Endothelial cell of coronary artery (primary cell): ENCODE data around the gene ABI3. TPM values are rescaled to one million over a fixed set of nuclear protein-coding genes. Genes with fewer than 3 reads are reported as not detected.

Experiments used
- total RNA-seq: library from RNA; depleted of rRNA; stranded (reverse); fragments of >200 nt; gene quantifications from 2 replicates; pipeline ENCODE4 v1.2.3, GENCODE V29; 2014

Gene ABI3, protein sequence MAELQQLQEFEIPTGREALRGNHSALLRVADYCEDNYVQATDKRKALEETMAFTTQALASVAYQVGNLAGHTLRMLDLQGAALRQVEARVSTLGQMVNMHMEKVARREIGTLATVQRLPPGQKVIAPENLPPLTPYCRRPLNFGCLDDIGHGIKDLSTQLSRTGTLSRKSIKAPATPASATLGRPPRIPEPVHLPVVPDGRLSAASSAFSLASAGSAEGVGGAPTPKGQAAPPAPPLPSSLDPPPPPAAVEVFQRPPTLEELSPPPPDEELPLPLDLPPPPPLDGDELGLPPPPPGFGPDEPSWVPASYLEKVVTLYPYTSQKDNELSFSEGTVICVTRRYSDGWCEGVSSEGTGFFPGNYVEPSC
- total RNA-seq: 14.3 and 23.2 TPM in 2 replicates

DNA sequence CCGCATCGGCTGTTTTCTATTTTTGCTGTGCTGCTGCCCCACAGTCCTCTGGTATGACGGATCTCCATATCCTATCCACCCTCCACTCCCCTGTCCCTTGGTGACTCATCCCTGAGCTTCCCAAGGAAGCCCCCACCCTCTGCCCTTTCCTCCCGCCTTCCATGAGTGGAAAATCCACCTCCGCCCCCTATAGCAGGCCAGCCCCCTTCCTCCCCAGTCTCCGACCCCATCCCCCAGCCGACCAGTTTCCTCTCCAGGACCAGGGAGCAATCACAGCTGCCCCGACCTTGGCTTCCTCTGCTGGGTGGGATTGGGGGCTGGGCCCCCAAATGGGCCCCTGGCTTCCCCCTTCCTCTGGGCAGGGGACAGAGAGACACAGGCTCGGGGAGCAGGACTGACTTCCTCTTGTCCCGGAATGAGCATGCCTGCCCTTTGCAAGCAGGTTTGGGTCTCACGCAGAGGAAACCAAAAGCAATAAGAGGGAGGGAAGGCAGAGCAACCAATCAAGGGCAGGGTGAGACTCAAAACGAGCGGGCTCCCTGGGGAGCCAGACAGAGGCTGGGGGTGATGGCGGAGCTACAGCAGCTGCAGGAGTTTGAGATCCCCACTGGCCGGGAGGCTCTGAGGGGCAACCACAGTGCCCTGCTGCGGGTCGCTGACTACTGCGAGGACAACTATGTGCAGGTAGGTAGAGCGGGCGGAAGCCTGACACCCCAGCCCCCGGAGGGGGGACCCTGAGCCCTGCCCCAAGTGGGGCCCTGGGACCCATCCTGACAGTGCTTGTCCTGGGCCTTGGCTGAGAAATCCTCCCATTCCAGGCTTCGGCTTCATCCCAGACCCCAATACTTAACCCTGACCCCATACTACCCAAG lies at the start of gene ABI3, which contains the start of gene GNGT2:
Gene ABI3, plus strand, starts transcription at position 550 of the 872 bp plus-strand sequence. Its CDS starts 18 bp downstream, at position 568.
Gene GNGT2, minus strand, starts transcription at position 417 of the 872 bp plus-strand sequence. CDS start 3,152 bp downstream, outside the sequence.

DNA sequence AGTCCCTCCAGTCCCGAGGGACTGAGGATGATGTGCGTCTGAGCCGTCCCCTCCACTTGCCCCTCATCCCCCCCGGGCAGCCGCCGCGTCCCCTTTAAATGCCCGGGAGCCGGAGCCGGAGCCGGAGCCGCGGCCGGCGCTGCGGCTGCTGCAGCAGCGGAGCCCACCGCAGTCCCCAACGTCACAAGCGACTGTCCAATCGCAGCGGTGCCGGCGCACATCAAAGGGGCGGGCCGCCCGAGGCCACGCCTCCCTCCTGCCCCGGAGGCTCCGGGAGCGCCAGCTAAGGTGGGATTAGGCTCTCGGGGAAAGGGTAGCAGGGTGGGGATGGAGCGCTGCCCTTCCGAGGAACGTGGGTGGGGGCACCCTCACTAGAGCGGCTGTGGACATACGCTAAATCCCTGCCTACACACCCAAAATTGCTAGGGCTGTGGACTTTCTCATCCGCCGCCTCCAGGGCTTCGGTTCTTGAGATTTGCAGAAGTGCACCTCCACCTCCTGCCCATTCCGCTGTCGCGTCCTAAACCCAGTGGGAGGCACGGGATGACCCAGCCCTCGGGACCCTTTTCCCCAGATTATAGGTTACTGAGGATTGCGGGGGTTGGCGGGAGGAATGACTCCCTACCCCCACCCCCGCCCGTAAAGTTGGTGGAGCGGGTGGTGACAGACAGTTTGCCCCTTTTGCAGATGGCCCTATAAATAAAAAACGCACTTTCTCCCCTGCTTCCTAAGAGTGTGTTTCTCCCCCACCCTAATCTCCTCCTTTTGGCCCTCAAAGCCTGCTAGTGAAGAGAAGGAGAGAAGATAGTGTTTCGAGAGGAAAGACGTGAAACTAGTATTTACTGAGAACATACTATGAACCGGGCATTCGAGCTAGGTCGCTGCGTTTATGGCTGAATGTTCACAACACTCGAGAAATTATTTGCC lies 20.4 kb downstream of the ABI3 start, which contains the start of gene PHOSPHO1:
Gene PHOSPHO1, minus strand, starts transcription at position 152 of the 927 bp plus-strand sequence. CDS start 4,096 bp downstream, outside the sequence.

Other genes starting within 250 kb of the ABI3 start
- not detected in 2 replicates for gene GIP, start 242.1 kb upstream of the ABI3 start, total RNA-seq
- gene IGF2BP1, start 213.3 kb upstream of the ABI3 start, total RNA-seq: 1.6 and 4.2 TPM in 2 replicates
- gene B4GALNT2, start 77.9 kb upstream of the ABI3 start, total RNA-seq: under 0.01 TPM in 2 replicates
- 1.3 and 1.7 TPM in 2 replicates for gene GNGT2, start 133 bp upstream of the ABI3 start, total RNA-seq
- 0.19 TPM in 1 of 2 replicates, not detected in the other for gene PHOSPHO1, start 20.1 kb downstream of the ABI3 start, total RNA-seq
- 6.1 and 10.4 TPM in 2 replicates for gene ZNF652, start 151.5 kb downstream of the ABI3 start, total RNA-seq
- 189 and 234 TPM in 2 replicates for gene PHB1, start 204.2 kb downstream of the ABI3 start, total RNA-seq